CD14-positive monocyte (primary cell): ENCODE measurements around the gene PLXNA1. TPM values are rescaled to one million over a fixed set of nuclear protein-coding genes. Genes with fewer than 3 reads are reported as not detected.

Experiments
- DNase-seq, 3 donors: peaks; one replicate each; pipeline ENCODE4 v3.0.0-alpha.2; 2011 to 2022
- H2AFZ ChIP-seq: 2 replicates; pipeline ENCODE4 v1.6.0; 2012; ENCODE audit warnings: mild to moderate bottlenecking, low read depth, low read length, inconsistent platforms; ENCODE audit not compliant: insufficient read depth, poor library complexity, severe bottlenecking
- H3K27ac ChIP-seq, 2 donors: 1 replicate in 1 of 2; 2 replicates in 1 of 2; pipeline ENCODE4 v1.5.1; 2012 to 2013; ENCODE audit warnings: low read length in 2 of 2, control low read depth in 1 of 2, inconsistent platforms in 1 of 2, low read depth in 1 of 2, mild to moderate bottlenecking in 1 of 2
- H3K27me3 ChIP-seq, 2 donors: one replicate each; pipeline versions ENCODE4 v1.6.0 to v1.6.1; 2011 to 2013; ENCODE audit warnings: low read length in 2 of 2; ENCODE audit not compliant: control insufficient read depth in 2 of 2, insufficient read depth in 2 of 2
- H3K36me3 ChIP-seq, 2 donors: replicated peaks in 1 of 2; 1 replicate in 1 of 2; 2 replicates in 1 of 2; pipeline versions ENCODE4 v1.5.1 to v1.6.1; 2012 to 2013; ENCODE audit warnings: low read length in 2 of 2, control low read depth in 1 of 2, inconsistent platforms in 1 of 2, mild to moderate bottlenecking in 1 of 2; ENCODE audit not compliant: insufficient read depth in 2 of 2, control insufficient read depth in 1 of 2
- H3K4me1 ChIP-seq, 2 donors: 1 replicate in 1 of 2; 2 replicates in 1 of 2; pipeline versions ENCODE4 v1.5.1 to v1.6.1; 2012 to 2013; ENCODE audit warnings: low read length in 2 of 2, control low read depth in 1 of 2, inconsistent platforms in 1 of 2, mild to moderate bottlenecking in 1 of 2, moderate library complexity in 1 of 2; ENCODE audit not compliant: insufficient read depth in 2 of 2, control insufficient read depth in 1 of 2
- H3K4me2 ChIP-seq: replicated peaks from 2 replicates; pipeline ENCODE3; 2012; ENCODE audit warnings: low read length, moderate library complexity, mild to moderate bottlenecking; ENCODE audit not compliant: poor library complexity, severe bottlenecking; ENCODE audit errors: extremely low read depth
- H3K4me3 ChIP-seq, 3 experiments: fragments of 200-600 bp in 1 of 3; sonication (generic) in 1 of 3; replicated peaks in 1 of 3; 1 replicate in 2 of 3; 2 replicates in 1 of 3; pipeline ENCODE4 v1.5.1; 2011 to 2013; ENCODE audit warnings: low read length in 3 of 3, mild to moderate bottlenecking in 3 of 3, control low read depth in 2 of 3, low read depth in 2 of 3, inconsistent platforms in 1 of 3, moderate library complexity in 1 of 3
- H3K79me2 ChIP-seq: 2 replicates; pipeline ENCODE4 v1.6.0; 2012; ENCODE audit warnings: mild to moderate bottlenecking, control low read depth, inconsistent platforms, low read length, moderate library complexity; ENCODE audit not compliant: insufficient read depth
- H3K9ac ChIP-seq: 2 replicates; pipeline ENCODE4 v1.6.0; 2017; ENCODE audit warnings: low read length, mild to moderate bottlenecking; ENCODE audit not compliant: insufficient read depth, poor library complexity, severe bottlenecking
- H3K9me3 ChIP-seq, 2 donors: replicated peaks in 1 of 2; 1 replicate in 1 of 2; 2 replicates in 1 of 2; pipeline versions ENCODE4 v1.5.1 to v1.6.1; 2012 to 2013; ENCODE audit warnings: low read length in 2 of 2, control low read depth in 1 of 2; ENCODE audit not compliant: control insufficient read depth in 1 of 2, insufficient read depth in 1 of 2
- H4K20me1 ChIP-seq: 2 replicates; pipeline ENCODE4 v1.6.0; 2012; ENCODE audit warnings: mild to moderate bottlenecking, low read length, control low read depth, moderate library complexity; ENCODE audit not compliant: insufficient read depth
- H3K27ac Mint-ChIP-seq, 7 donors: one replicate each; pipeline ENCODE4 v1.8.0; 2020; ENCODE audit warnings: mild to moderate bottlenecking in 7 of 7, mixed read lengths in 7 of 7, moderate library complexity in 6 of 7, inconsistent platforms in 2 of 7
- H3K27me3 Mint-ChIP-seq, 3 donors: one replicate each; pipeline ENCODE4 v1.8.0; 2021 to 2022; ENCODE audit warnings: low read depth in 3 of 3, mild to moderate bottlenecking in 3 of 3, mixed read lengths in 3 of 3, moderate library complexity in 3 of 3, inconsistent platforms in 1 of 3
- H3K36me3 Mint-ChIP-seq, 2 donors: one replicate each; pipeline ENCODE4 v1.8.0; 2020; ENCODE audit warnings: mixed read lengths in 2 of 2, inconsistent platforms in 1 of 2, mild to moderate bottlenecking in 1 of 2
- H3K4me1 Mint-ChIP-seq: one replicate; pipeline ENCODE4 v1.8.0; 2020; ENCODE audit warnings: mild to moderate bottlenecking, mixed read lengths
- H3K4me3 Mint-ChIP-seq, 2 donors: one replicate each; pipeline ENCODE4 v1.8.0; 2020; ENCODE audit warnings: mild to moderate bottlenecking in 2 of 2, mixed read lengths in 2 of 2, moderate library complexity in 1 of 2
- H3K9me3 Mint-ChIP-seq, 7 donors: one replicate each; pipeline ENCODE4 v1.8.0; 2020 to 2022; ENCODE audit warnings: mixed read lengths in 7 of 7, mild to moderate bottlenecking in 6 of 7, moderate library complexity in 6 of 7, inconsistent platforms in 2 of 7
- WGBS: methylation state at CpG from one replicate; pipeline ENCODE4 v1.1.5; 2013; ENCODE audit warnings: missing lambda C conversion rate; ENCODE audit not compliant: insufficient coverage; 5-methylcytosine and 5-hydroxymethylcytosine counted together
- intact Hi-C, 2 donors: fragments of 100-400 bp; cut with micrococcal nuclease; formaldehyde crosslinking; loops; one replicate each; pipeline versions ENCODE4 v1.15.0 to v1.15.1; 2023
- polyA plus RNA-seq, 3 donors: library from polyadenylated mRNA; depleted of rRNA in 1 of 3; unstranded in 2 of 3; stranded (reverse) in 1 of 3; fragments of 300-500 nt in 2 of 3; fragments of >200 nt in 1 of 3; fragmentation: Illumina TruSeq in 2 of 3; gene quantifications; 1 replicate in 2 of 3; 2 replicates in 1 of 3; pipeline ENCODE4 v1.2.3, GENCODE V29; 2012 to 2021
- TF ChIP-seq, protein P1 (sequence below): fragments of 200-600 bp; IDR thresholded peaks from one replicate; pipeline ENCODE4 v1.8.0; 2022; ENCODE audit warnings: antibody characterized with exemption, mild to moderate bottlenecking

The PLXNA1 gene
- polyA plus RNA-seq, 3 donors, result 2.7 TPM; not detected in 2

DNA sequence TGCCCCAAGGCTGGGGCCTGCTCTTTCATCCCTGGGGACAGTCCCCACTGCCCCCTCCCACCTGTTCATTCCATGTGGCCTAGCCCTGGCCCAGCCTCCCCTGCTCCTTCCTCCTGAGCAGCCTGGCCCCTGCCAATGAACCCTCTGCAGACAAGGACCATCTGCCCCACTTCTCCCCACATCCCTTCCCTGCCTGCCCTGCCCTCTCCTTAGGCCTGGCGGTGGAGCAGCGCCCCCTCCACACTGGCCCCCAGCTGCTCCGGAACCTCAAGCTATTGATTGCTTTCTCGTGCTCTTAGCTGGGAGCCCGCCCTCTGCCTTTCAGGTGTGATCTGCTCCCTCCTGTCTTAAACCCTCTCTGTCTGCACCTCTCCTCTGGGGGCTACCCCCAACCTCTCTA lies 8.0 kb downstream of the PLXNA1 start:
- no peaks in the 10 kb centered on the region for H3K4me1 Mint-ChIP-seq
- intact Hi-C loops, result no loop called here
- H2AFZ ChIP-seq, result no peak overlapping the region
- no peaks in the 10 kb centered on the region for H3K79me2 ChIP-seq
- TF ChIP-seq, protein P1, sequence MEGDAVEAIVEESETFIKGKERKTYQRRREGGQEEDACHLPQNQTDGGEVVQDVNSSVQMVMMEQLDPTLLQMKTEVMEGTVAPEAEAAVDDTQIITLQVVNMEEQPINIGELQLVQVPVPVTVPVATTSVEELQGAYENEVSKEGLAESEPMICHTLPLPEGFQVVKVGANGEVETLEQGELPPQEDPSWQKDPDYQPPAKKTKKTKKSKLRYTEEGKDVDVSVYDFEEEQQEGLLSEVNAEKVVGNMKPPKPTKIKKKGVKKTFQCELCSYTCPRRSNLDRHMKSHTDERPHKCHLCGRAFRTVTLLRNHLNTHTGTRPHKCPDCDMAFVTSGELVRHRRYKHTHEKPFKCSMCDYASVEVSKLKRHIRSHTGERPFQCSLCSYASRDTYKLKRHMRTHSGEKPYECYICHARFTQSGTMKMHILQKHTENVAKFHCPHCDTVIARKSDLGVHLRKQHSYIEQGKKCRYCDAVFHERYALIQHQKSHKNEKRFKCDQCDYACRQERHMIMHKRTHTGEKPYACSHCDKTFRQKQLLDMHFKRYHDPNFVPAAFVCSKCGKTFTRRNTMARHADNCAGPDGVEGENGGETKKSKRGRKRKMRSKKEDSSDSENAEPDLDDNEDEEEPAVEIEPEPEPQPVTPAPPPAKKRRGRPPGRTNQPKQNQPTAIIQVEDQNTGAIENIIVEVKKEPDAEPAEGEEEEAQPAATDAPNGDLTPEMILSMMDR, result no peak
- no peak overlapping the region for H3K27ac Mint-ChIP-seq
- no peak overlapping the region for H3K4me2 ChIP-seq
- WGBS, result 94% methylated on average over 5 of the region's 5 CpGs
- no peak overlapping the region for H3K27ac ChIP-seq
- no peaks in the 10 kb centered on the region for H3K36me3 ChIP-seq
- peaks cover 0 to 5% of the 10 kb centered on the region in 2 donors for H3K27me3 ChIP-seq
- peaks cover 0 to 2% (median 0%) of the 10 kb centered on the region in 7 donors for H3K9me3 Mint-ChIP-seq
- DNase-seq, result no peak
- H3K27me3 Mint-ChIP-seq, result peaks cover 0 to 15% (median 11%) of the 10 kb centered on the region in 3 donors
- H3K4me3 ChIP-seq, result no peak overlapping the region
- no peaks in the 10 kb centered on the region for H3K4me1 ChIP-seq
- H4K20me1 ChIP-seq, result no peaks in the 10 kb centered on the region
- H3K36me3 Mint-ChIP-seq, result no peaks in the 10 kb centered on the region
- no peak overlapping the region for H3K4me3 Mint-ChIP-seq
- H3K9me3 ChIP-seq, result no peaks in the 10 kb centered on the region
- H3K9ac ChIP-seq, result no peak overlapping the region

DNA sequence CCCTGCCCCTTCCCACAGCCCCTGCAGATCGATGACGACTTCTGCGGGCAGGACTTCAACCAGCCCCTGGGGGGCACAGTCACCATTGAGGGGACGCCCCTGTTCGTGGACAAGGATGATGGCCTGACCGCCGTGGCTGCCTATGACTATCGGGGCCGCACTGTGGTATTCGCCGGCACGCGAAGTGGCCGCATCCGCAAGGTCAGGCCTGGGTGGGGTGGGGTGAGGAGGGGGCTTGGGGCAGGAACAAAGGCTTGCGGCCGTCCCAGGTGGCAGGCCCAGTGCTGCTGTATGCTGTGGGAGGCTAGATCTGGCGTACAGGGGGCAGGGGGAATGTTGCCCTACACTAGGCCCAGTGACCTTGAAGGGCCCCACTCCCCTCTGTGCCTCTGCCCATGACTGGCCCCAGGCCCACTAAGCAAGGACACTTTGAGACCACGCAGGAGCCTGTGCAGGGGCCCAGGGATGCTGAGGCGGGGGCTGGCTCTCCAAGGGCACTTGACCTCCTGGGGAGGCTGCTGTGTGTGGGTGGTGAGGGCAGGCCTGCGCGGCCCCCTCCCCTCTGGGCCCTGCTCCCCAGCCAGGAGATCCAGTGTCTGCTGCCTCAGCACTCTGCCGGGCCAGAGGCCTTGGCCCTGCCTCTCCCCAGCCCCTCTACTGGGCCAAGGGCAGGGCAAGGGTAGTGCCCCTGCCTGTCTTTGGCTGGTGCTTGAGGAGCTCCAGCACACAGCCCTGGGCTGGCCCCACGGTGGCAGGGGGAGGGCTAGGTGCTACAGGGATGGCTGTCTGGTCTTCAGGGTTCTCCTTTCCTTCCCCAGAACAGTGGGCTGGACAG lies 8.7 kb downstream of the PLXNA1 start:
- peaks cover 0 to 10% (median 5%) of the 10 kb centered on the region in 3 donors for H3K27me3 Mint-ChIP-seq
- Histone ChIP-seq H3K4me2 (no peak overlapping the region), H3K4me1 (no peaks in the 10 kb centered on the region), H4K20me1 (no peaks in the 10 kb centered on the region), H3K27ac (no peak overlapping the region), H3K27me3 (no peaks in the 10 kb centered on the region), H3K36me3 (no peaks in the 10 kb centered on the region), H3K4me3 (no peak overlapping the region), H3K79me2 (no peaks in the 10 kb centered on the region), H3K9ac (no peak overlapping the region), H2AFZ (no peak overlapping the region), H3K9me3 (no peaks in the 10 kb centered on the region)
- 95% methylated on average over 23 of the region's 24 CpGs for WGBS
- H3K27ac Mint-ChIP-seq, result no peak overlapping the region
- no peaks in the 10 kb centered on the region for H3K36me3 Mint-ChIP-seq
- H3K4me1 Mint-ChIP-seq, result no peaks in the 10 kb centered on the region
- DNase-seq, result no peak
- no peak overlapping the region for H3K4me3 Mint-ChIP-seq
- no peaks in the 10 kb centered on the region for H3K9me3 Mint-ChIP-seq
- TF ChIP-seq, protein P1, result no peak
- intact Hi-C loops, result no loop called here
